ENCODE measurements around the gene TXK.

TXK gene

DNA sequence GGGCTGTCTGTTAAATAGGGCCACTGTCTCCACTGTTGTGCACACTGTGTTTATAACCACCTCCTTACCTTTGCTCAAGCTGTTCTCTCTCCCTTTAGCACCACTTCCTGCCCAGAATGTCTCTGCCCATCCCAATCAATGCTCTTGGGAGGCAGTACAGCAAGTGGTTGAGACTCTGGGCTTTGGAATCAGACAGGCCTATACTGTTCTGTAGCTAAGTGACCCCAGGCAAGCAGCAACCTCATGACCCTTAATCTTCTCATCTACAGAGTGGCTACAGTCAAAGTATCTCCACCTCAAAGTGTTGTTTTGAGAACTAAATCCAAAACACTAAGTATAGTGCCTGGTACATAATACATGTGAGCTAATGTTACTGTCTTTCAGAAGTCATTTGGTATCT is 3.8 kb upstream of the TXK start:
- no peak for DNase-seq (ENCODE audit: low read depth)

GRCh38 chr4:48133669-48134068 is 381 bp downstream of the TXK start:
- DNase-seq (ENCODE audit: low read depth), result peak; percentile 19

GRCh38 chr4:48131736-48132135 is 2.3 kb downstream of the TXK start:
- no peak for DNase-seq (ENCODE audit: low read depth)

GRCh38 chr4:48130100-48130499 is 4.0 kb downstream of the TXK start:
- DNase-seq (ENCODE audit: low read depth), result no peak

DNA sequence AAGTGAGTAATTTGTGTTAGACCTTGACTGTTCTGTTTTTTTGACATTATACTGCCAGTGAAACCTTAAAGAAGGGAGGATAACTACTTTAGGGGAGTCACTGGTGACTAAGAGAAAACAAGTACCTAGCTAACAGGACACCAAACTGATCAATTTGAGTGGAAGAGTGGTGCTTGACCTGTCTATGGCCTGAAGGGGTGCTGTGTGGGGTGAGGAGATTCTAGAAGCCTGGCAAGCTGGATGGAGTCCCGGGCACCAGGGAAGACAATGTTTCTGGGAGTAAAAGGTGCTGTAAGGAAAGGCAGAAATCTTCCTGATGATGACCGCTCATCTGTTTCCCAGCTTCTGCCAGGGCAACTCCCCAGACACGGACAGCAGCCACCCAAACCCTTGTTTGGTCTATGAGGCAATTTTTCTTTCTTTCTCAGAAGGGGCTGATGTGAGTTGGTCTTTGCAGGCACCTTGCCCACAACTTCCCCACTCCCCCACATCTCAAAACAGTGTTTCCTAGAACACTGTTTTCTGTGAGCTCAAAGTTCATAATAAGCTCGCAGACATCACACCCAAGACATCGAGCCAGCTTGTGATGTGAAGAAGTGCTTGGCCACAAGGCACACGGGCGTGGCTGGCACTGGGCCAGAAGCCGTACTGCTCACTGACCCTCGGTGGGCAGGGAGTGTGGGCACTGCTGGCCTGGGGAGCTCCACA is 4.6 kb downstream of the TXK start:
- peak; percentile 29 for DNase-seq (ENCODE audit: low read depth)

- peak; percentile 98 for DNase-seq (ENCODE audit: low read depth)
Observed at GRCh38 chr4:48127682-48128404, 6.2 kb downstream of the TXK start.

DNA sequence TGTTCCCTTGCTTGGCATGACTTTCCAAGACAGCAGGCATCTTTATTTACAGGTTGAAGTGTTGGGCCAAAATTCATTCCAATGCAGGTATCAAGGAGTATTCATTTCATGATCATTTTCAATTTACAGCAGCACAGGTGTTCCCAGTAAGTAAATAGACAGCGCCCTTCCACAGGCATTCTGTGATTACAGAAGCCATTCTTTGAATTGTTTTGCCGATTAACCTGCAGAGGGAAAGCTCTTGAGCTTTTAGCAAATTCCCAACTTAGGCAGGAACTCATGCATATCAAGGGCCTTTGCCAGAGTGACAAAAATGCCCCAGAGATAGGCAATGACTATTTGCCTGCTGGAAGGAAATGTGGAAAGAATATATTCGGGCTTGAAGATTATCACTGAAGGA is 6.8 kb downstream of the TXK start:
- no peak for DNase-seq (ENCODE audit: low read depth)

- DNase-seq (ENCODE audit: low read depth), result no peak
Observed at GRCh38 chr4:48126621-48127020, 7.4 kb downstream of the TXK start.

DNA sequence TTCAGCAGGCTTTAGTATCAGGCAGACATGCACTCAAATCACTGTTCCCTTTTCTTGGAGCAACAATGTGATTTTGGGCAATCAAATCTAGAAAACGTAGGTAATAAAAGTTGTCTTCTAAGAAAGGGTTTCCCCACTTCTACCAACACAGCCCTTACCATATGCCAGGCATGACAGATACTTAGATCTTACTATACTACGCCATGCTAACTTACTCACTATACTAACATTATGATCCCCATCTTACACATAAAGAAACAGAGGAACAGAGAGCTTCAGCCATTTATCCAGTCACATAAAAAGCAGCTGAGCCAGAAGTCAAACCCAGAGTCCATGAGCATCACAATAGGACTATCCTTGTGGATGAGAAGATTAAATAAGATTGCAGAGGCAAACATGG is 9.2 kb downstream of the TXK start:
- no peak for DNase-seq (ENCODE audit: low read depth)

DNA sequence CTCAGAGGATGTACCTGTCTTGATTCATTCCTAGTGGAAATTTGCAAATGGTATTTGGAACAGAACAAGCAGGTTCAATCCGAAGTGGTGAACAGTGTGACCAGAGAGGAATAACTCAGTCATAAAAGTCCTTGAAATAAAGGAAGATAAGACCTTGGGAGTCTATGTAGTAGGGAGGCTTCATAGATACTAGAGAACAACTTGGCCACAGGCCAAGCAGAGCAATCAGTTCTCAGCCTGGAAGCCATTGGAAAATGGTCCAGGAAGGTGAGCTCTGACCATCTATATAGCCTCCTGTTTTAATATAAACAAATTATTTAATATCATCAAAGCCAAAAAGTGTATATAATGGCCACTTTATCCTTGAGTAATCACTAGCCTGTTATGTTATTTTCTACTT is 11.3 kb downstream of the TXK start:
- no peak for DNase-seq (ENCODE audit: low read depth)

- no peak for DNase-seq (ENCODE audit: low read depth)
Observed at GRCh38 chr4:48121180-48121579, 12.9 kb downstream of the TXK start.

GRCh38 chr4:48120132-48120531 is 13.9 kb downstream of the TXK start:
- no peak for DNase-seq (ENCODE audit: low read depth)

- no peak for DNase-seq (ENCODE audit: low read depth)
Observed at GRCh38 chr4:48119646-48120045, 14.4 kb downstream of the TXK start.

GRCh38 chr4:48118081-48118480 is 16.0 kb downstream of the TXK start:
- no peak for DNase-seq (ENCODE audit: low read depth)

- DNase-seq (ENCODE audit: low read depth), result no peak
Observed at GRCh38 chr4:48116582-48116981, 17.5 kb downstream of the TXK start.

DNA sequence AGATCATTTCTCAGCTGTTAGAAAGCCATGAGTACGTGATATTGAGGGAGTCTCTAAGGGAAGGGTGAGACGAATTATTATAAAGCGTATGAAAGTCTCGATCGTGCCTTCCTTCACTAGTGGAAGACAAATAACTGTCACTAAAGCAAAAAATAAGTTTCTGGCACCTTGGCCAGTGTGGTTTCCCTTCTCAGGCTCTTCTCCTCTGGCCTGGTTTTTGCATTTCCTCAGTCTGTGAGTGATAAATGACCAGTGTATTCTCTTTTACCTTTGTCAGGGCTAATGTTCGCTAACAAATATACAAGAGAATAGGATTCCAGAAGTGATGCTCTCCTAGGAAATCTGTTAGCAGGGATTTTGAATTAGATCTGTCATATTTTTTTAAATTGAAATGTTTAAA is 19.6 kb downstream of the TXK start:
- DNase-seq (ENCODE audit: low read depth), result no peak

DNA sequence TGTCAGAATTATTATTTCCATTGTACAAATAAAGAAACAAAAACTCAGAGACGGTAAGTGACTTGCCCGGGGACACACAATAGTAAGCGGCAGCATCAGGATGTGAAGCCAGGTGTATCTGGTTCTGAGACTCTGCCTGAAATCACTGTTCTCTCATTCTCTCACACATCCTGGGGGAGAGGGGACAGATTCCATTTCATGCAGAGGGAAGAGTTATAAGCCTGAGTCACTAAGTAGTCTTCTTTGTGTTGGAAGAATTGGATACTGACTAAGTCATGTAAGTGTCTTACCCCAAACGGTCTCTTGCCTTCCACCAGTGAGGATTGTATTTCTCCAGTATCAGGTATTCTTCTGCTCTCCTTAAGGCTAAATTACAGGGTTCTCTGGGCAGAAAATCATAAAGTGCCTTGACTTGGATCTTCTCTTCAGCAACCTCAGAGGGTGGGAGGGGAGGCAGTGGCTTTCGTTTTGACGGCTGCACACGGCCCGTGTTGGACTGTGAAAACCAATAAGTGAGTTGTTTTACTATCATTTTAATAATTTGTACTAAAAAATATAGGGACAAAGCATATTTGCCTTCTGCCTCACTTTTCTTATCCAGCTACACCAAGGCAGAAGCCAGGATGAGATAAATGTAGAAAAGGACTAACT is 21.9 kb downstream of the TXK start:
- DNase-seq (ENCODE audit: low read depth), result no peak

DNA sequence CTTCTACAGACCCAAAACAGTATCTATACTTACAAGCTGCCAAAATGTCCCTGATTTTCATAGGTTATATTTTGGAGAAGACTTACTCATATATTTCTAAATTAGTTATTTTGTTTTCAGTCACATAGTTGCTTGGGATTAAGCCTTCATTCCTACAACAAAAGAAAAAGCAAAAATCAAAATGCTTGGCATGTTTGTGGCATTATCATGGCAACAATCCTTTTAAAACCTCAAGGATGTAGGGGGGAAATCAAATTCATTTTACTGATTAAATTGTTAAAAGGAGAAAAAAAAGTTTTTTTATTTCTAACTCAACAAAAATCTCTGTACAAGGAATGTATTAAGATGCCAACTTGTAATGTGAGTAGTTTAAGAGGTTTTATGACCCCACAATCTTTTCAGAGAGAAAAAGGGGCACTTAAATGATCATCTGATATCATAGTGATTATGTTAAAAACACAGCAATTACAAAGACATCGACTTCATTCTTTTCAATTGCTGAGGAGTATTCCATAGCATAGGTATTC is 23.5 kb downstream of the TXK start:
- DNase-seq (ENCODE audit: low read depth), result no peak

GRCh38 chr4:48109413-48110263 is 24.4 kb downstream of the TXK start:
- peak; percentile 53 for DNase-seq (ENCODE audit: low read depth)

DNA sequence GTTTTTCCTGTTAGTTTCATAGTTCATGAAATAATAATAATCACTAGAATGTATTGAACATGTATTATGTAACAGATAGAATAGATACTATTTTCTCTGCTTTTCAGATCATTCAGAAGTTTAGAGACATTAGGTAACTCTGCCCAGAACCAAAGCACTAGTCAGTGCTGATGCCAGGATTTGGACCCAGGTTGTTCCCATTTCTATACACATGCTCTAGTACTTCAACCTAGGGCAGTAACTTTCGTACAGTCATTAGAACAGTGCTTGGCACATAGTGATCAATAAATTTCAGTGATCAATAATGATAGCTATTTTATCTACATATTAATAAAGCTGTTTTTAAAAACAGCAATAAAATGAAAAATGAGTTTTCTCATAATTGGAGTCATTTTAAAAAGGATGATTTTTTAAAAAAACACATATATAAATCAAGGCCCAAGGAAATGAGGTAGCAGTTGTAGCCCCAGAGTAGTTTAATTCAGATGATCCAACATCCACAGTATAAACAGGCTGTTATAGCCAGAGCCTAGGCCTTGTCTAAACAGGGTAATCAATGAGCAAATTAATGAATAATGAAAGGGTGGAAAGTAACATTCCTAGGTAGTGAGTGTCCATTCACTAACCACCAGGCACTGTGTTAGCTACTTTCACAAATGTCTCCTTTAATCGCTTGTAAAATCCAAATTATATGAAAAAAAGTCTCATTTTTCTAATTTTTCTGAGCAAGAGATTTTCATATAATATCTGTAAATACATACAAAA is 25.6 kb downstream of the TXK start:
- DNase-seq (ENCODE audit: low read depth), result no peak

GRCh38 chr4:48105230-48105629 is 28.8 kb downstream of the TXK start:
- DNase-seq (ENCODE audit: low read depth), result no peak
